ENCODE measurements around the gene ATP6V0B.

Gene ATP6V0B

GRCh38 chr1:43933386-43934100 is 41.2 kb upstream of the ATP6V0B start, which contains the start of gene ARTN:
ARTN (plus strand) TSS chr1:43933801; CDS start chr1:43935657, 1,856 bp downstream.
- H3K27ac ChIP-seq = peak within 1 kb of the TSS; percentile 92
- TF ChIP-seq CTCF (IDR thresholded peaks at IDR 0.05) (no peak), ZFX (IDR thresholded peaks at IDR 0.05; ENCODE audit: borderline replicate concordance) (no peak)

GRCh38 chr1:43934101-43934985 is 40.4 kb upstream of the ATP6V0B start:
- TF ChIP-seq ZFX (IDR thresholded peaks at IDR 0.05; ENCODE audit: borderline replicate concordance) (no peak), CTCF (IDR thresholded peaks at IDR 0.05) (peak; percentile 85)

GRCh38 chr1:43934986-43935324 is 39.8 kb upstream of the ATP6V0B start:
- TF ChIP-seq ZFX (IDR thresholded peaks at IDR 0.05; ENCODE audit: borderline replicate concordance) = no peak
- TF ChIP-seq CTCF (IDR thresholded peaks at IDR 0.05) = no peak; the same call in 1 of the 2 replicates
- peak overlapping the region; percentile 92 for H3K27ac ChIP-seq

More at GRCh38 chr1:43934101-43934985, 40.4 kb upstream of the ATP6V0B start:
- H3K27ac ChIP-seq = peak overlapping the region; percentile 92

- peak overlapping the region; percentile 92 for H3K27ac ChIP-seq
- no peak for TF ChIP-seq CTCF (IDR thresholded peaks at IDR 0.05)
- TF ChIP-seq ZFX (IDR thresholded peaks at IDR 0.05; ENCODE audit: borderline replicate concordance) = no peak
Observed at GRCh38 chr1:43935711-43936427, 38.9 kb upstream of the ATP6V0B start.

GRCh38 chr1:43936431-43937151 is 38.2 kb upstream of the ATP6V0B start:
- peak overlapping the region; percentile 92 for H3K27ac ChIP-seq
- TF ChIP-seq CTCF (IDR thresholded peaks at IDR 0.05) = peak; percentile 54
- TF ChIP-seq ZFX (IDR thresholded peaks at IDR 0.05; ENCODE audit: borderline replicate concordance) = no peak

- TF ChIP-seq ZFX (IDR thresholded peaks at IDR 0.05; ENCODE audit: borderline replicate concordance) (no peak), CTCF (IDR thresholded peaks at IDR 0.05) (no peak)
- peak overlapping the region; percentile 92 for H3K27ac ChIP-seq
Observed at GRCh38 chr1:43937179-43937865, 37.4 kb upstream of the ATP6V0B start.

Measured in 22Rv1 (cell line).